NCI-H748 treated with DMSO at 0.1 percent for 48 hours (cell line): ENCODE measurements around the gene CCDC90B.
"Not testable (repeated sequence)": the region's sequence is repeated elsewhere in the genome, so short reads cannot be mapped to it uniquely, and the experiment has no call there.

Experiments
- DNase-seq: peaks from one replicate; lab custom pipeline; 2025; lab: John Stamatoyannopoulos, UW

CCDC90B gene

DNA sequence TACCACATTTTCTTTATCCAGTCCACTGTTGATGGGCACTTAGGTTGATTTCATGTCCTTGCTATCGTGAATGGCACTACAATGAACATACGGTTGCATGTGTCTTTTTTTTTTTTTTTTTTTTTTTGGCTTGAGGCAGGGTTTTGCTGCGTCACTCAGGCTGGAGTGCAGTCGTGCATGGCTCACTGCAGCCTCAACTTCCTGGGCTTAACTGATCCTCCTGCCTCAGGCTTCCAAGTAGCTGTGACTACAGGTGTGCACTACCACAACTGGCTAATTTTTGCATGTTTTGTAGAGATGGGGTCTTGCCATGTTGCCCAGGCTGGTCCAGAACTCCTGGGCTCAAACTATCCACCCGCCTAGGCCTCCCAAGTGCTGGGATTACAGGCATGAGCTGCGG, 1.5 kb upstream of the CCDC90B start:
- no peak for DNase-seq

- no peak for DNase-seq
Observed at GRCh38 chr11:83285151-83285770, 906 bp downstream of the CCDC90B start.

DNA sequence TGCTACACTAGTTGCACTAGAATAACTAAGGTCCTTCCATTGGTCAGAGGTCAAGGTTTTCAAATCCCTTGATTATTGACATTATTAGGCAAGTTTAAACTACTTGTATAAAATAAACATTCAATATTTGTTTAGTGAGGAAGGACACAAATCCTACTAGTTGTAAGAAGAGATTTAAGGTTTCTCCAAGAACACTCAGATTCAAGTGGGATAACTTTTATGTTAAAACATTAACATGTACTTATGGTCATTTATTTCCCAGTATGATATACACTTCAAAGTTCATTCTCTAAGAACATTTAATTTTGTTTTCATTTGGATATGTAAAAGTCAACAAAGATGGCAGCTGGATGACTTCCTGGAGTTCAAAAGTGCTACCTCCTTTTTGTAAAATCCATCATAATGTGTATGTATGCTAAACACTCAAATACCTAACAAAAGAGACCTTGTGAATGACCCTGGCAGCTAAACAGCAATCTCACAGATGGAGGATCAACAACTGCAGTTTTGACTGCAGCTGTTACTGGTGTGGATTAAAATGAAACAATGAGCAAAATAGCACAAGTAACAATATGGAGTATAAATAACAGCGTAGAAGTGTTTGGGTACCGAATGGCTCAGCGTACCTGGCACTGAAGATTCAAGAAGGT, 1.5 kb downstream of the CCDC90B start:
- peak; percentile 24 for DNase-seq

DNA sequence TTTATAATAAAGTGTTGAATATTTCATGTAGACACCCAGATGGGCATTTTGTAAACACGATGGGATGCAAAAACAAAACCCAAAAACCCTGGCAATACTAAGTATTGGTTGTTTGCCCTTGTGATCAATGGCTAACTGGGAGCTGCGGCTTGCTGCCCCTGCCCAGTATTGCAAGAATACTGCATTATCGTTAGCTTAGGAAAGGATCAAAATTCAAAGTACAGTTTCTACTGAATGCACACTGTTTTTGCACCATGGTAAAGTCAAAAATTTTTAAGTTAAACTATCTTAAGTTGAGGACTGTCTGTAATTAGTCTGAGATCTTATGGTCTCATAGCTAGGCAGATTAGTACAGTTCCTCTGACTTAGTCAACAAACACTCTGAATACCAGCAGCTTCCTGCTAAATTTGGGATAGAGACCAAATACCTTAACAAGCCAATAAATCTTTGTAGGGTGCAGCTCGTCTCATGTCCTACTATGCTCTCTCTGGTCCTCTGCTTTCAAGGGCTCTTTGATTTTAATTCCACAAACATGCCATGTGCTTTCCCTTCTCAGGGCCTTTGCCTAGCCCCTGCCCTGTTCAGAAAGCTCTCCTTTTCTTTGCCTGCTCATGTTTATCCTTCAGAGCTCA, 4.0 kb downstream of the CCDC90B start:
- DNase-seq = no peak

GRCh38 chr11:83280256-83280655, 5.9 kb downstream of the CCDC90B start:
- DNase-seq = no peak

DNA sequence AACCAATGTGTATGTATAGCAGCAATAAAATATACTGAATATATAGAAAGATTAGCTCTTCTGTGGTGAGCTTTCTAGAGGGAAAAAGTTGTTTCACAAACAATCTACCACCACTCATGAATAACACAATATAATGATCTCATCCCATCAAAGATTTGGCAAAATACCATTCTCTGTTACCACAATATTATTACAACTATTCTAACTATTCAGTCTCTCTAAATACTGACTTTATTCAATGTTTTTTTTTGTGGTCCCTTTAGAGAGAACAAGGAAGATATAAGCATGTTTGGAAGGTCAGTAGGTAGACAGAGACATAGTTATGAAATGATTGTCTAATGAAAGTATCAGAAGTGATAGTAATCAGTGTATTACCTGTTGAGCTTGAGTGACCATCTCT, 7.8 kb downstream of the CCDC90B start:
- no peak for DNase-seq

- no peak for DNase-seq
Observed at GRCh38 chr11:83275888-83276641, 10.1 kb downstream of the CCDC90B start.

DNA sequence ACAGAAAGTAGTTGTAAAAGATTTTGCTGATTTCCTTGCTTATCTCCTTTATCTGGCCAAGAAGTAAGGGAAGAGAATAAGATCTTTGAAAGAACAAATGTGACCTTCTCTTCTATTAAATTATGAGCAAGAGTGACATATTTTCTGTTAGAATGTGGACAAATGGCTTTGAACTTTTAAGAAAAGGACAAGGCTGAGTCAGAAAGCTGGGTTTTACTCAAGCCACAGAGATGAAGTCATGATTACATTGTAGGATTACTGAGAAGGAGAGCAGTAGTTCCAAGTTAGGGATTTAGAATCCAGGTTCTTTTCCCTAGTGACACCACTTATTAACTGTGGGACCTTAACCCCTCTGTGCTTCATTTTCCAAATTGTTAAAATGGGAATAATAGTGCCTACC, 13.5 kb downstream of the CCDC90B start:
- DNase-seq = no peak

- not testable (repeated sequence) for DNase-seq
Observed at GRCh38 chr11:83271734-83272133, 14.4 kb downstream of the CCDC90B start.

- not testable (repeated sequence) for DNase-seq
Observed at GRCh38 chr11:83269080-83269479, 17.1 kb downstream of the CCDC90B start.

- no peak for DNase-seq
Observed at GRCh38 chr11:83265331-83265730, 20.8 kb downstream of the CCDC90B start.

- DNase-seq = no peak
Observed at GRCh38 chr11:83259559-83259958, 26.6 kb downstream of the CCDC90B start.

DNA sequence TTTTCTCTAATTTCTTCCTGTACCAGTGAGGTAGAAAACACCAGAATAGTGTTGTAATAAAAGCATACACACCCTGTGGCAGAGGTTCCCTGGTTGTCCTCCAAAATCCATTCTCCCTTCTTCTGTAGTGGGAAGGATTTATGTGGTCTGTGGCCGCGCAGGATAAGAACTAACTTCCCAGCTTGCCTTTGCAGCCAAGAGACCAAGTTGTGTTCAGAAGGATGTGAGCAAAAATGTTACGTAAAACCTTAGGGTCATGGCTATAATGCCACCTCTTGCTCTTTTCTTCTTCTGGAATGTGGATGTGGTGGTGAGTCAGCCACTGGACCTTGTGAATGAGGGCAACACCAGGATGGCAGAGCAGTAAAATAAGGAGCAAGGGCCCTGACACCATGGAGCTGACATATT, 28.4 kb downstream of the CCDC90B start:
- no peak for DNase-seq

- DNase-seq = no peak
Observed at GRCh38 chr11:83256602-83257340, 29.4 kb downstream of the CCDC90B start.

GRCh38 chr11:83255366-83255765, 30.8 kb downstream of the CCDC90B start:
- DNase-seq = no peak

GRCh38 chr11:83252941-83253340, 33.2 kb downstream of the CCDC90B start:
- DNase-seq = no peak

DNA sequence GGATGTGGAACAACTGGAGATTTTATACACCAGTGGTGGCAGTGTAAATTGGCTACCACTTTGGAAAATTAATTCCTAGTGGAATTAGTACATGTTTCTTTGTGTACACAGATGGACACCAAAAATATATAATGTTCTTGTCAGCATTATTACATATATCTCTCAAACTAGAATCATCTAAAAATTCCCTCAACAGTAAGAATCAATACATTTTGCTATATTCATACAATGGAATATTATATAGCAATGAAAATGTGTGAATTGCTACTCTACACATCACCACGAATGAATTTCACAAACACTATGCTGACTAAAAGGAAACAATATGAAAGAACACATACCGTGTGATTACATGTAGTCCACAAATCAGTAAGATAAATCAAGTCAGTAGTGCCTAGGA, 33.9 kb downstream of the CCDC90B start:
- no peak for DNase-seq

GRCh38 chr11:83249972-83250593, 36.1 kb downstream of the CCDC90B start:
- DNase-seq = peak; percentile 10

DNA sequence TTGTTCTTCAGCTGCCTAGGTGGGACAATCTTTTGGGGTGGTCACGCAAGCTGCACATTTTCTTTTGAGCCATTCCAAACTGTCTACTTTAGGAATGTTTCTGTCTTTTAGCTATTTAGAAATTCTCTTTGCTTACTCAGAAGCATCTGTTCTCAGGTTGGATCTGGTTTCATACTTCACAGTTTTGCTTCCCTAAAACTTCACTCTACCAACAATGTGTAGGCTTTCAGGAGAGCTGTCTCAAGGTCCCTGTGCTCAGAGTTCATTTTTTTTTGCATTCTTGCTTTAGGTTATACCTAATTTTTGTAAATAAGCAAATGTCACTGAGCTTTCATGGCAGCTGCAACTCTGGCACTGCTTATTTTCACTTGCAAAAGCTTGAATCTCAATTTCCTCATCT, 36.7 kb downstream of the CCDC90B start:
- DNase-seq = no peak

- DNase-seq = peak; percentile 21
Observed at GRCh38 chr11:83241291-83241946, 44.7 kb downstream of the CCDC90B start.

GRCh38 chr11:83238111-83238510, 48.1 kb downstream of the CCDC90B start:
- DNase-seq = no peak
